Measurements from ENCODE around the gene TEX12. TPM values are rescaled to one million over a fixed set of nuclear protein-coding genes. Genes with fewer than 3 reads are reported as not detected.

The TEX12 gene
- total and polyA plus RNA-seq, 8 donors: 0.20 to 2.0 TPM; not detected in 6

Small RNA genes lying within 50 kb of the gene (small RNA-seq; reads per million reads assigned to genes)
- gene MRPS36P4: 0 to 0.77 (median 0) reads per million in 4 donors

Other genes starting within 250 kb of the TEX12 start
- gene C11orf52, start 248.5 kb upstream of the TEX12 start, total RNA-seq: 10 to 100 TPM in 2 of 5 donors, 1 to 10 TPM in 2, not detected in 1; 3.9 to 18.7 (median 12.5) TPM
- 10 to 100 TPM; 28.0 to 43.4 (median 35.0) TPM for gene C11orf52, start 248.5 kb upstream of the TEX12 start, polyA plus RNA-seq
- 100 to 1,000 TPM in 1 of 5 donors, 10 to 100 TPM in 4; 19.1 to 128 (median 60.4) TPM for gene DIXDC1, start 230.0 kb upstream of the TEX12 start, total RNA-seq
- 10 to 100 TPM in 2 of 3 donors, 1 to 10 TPM in 1; 6.2 to 15.6 (median 11.3) TPM for gene DIXDC1, start 230.0 kb upstream of the TEX12 start, polyA plus RNA-seq
- 10 to 100 TPM in 4 of 5 donors, 1 to 10 TPM in 1; 1.2 to 36.5 (median 13.9) TPM for gene DLAT, start 142.0 kb upstream of the TEX12 start, total RNA-seq
- gene DLAT, start 142.0 kb upstream of the TEX12 start, polyA plus RNA-seq: 10 to 100 TPM; 10.2 to 17.5 (median 14.7) TPM
- 10 to 100 TPM in 1 of 5 donors, 1 to 10 TPM in 1, under 1 TPM in 1, not detected in 2; 0.55 to 12.5 (median 3.3) TPM for gene PIH1D2, start 93.4 kb upstream of the TEX12 start, total RNA-seq
- 1 to 10 TPM; 1.6 to 4.4 (median 2.9) TPM for gene PIH1D2, start 93.4 kb upstream of the TEX12 start, polyA plus RNA-seq
- gene NKAPD1, start 93.1 kb upstream of the TEX12 start, total RNA-seq: 10 to 100 TPM in 4 of 5 donors, 1 to 10 TPM in 1; 8.7 to 26.1 (median 23.5) TPM
- 10 to 100 TPM; 11.1 to 16.8 (median 14.3) TPM for gene NKAPD1, start 93.1 kb upstream of the TEX12 start, polyA plus RNA-seq
- 100 to 1,000 TPM in 1 of 5 donors, 10 to 100 TPM in 4; 13.9 to 107 (median 34.8) TPM for gene TIMM8B, start 80.6 kb upstream of the TEX12 start, total RNA-seq
- gene TIMM8B, start 80.6 kb upstream of the TEX12 start, polyA plus RNA-seq: 100 to 1,000 TPM in 2 of 3 donors, 10 to 100 TPM in 1; 95.9 to 126 (median 122) TPM
- gene SDHD, start 80.5 kb upstream of the TEX12 start, total RNA-seq: 100 to 1,000 TPM in 2 of 5 donors, 10 to 100 TPM in 3; 27.5 to 162 (median 62.5) TPM
- gene SDHD, start 80.5 kb upstream of the TEX12 start, polyA plus RNA-seq: 100 to 1,000 TPM; 123 to 168 (median 137) TPM
- gene IL18, start 3.3 kb upstream of the TEX12 start, total RNA-seq: 10 to 100 TPM in 2 of 5 donors, 1 to 10 TPM in 3; 4.7 to 31.6 (median 9.6) TPM
- 10 to 100 TPM; 18.8 to 58.2 (median 33.9) TPM for gene IL18, start 3.3 kb upstream of the TEX12 start, polyA plus RNA-seq
- 10 to 100 TPM in 1 of 5 donors, 1 to 10 TPM in 1, under 1 TPM in 2, not detected in 1; 0.87 to 21.8 (median 1.3) TPM for gene BCO2, start 8.1 kb downstream of the TEX12 start, total RNA-seq
- gene BCO2, start 8.1 kb downstream of the TEX12 start, polyA plus RNA-seq: 1 to 10 TPM; 1.4 to 7.8 (median 2.9) TPM
- 10 to 100 TPM; 11.3 to 87.8 (median 33.2) TPM for gene PTS, start 59.1 kb downstream of the TEX12 start, total RNA-seq
- 10 to 100 TPM; 53.0 to 76.1 (median 71.0) TPM for gene PTS, start 59.1 kb downstream of the TEX12 start, polyA plus RNA-seq
- not detected for gene PLET1, start 93.5 kb downstream of the TEX12 start, total RNA-seq
- not detected for gene PLET1, start 93.5 kb downstream of the TEX12 start, polyA plus RNA-seq